Vagina (tissue), 2 donors: Measurements from ENCODE around the gene ANOS1.

Experiments
- POLR2A ChIP-seq, 2 donors: fragments of 450-650 bp; IDR thresholded peaks; one replicate each; pipeline ENCODE4 v1.6.1; 2017; ENCODE audit warnings: antibody characterized with exemption in 2 of 2, mild to moderate bottlenecking in 2 of 2, moderate library complexity in 2 of 2
- POLR2AphosphoS5 ChIP-seq, 2 donors: sonication (generic); formaldehyde crosslinking; IDR thresholded peaks; one replicate each; pipeline ENCODE4 v1.9.0; 2017; ENCODE audit warnings: antibody characterized with exemption in 2 of 2, mild to moderate bottlenecking in 2 of 2, low read depth in 1 of 2; ENCODE audit not compliant: insufficient read depth in 1 of 2
- TF ChIP-seq, protein P1 (sequence below), 3 experiments: fragments of 450-650 bp in 2 of 3; fragments of 200-600 bp in 1 of 3; sonication (generic) in 1 of 3; IDR thresholded peaks; one replicate each; pipeline ENCODE4 v1.5.1; 2017 to 2019; ENCODE audit warnings: antibody characterized with exemption in 3 of 3, mild to moderate bottlenecking in 2 of 3, moderate library complexity in 2 of 3

DNA sequence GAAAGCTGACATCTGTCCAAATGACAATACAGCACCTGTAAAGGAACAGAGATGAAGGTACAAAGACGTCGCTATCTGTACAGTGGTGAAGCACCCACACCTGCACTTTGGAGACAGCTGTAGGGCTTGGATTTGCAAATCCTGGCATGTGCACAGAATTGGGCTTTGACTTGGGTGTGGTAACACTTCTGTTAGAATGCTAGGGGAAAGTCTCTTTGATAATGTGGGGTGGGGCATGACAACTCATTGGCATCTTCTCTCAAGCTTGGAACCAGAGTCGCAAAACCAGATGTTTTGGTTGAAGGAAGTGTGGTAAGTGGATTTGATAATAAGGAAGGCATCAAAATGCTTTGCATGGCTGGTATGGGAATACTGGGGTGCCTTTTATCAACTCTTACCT lies 211.8 kb downstream of the ANOS1 start:
- TF ChIP-seq, protein P1, sequence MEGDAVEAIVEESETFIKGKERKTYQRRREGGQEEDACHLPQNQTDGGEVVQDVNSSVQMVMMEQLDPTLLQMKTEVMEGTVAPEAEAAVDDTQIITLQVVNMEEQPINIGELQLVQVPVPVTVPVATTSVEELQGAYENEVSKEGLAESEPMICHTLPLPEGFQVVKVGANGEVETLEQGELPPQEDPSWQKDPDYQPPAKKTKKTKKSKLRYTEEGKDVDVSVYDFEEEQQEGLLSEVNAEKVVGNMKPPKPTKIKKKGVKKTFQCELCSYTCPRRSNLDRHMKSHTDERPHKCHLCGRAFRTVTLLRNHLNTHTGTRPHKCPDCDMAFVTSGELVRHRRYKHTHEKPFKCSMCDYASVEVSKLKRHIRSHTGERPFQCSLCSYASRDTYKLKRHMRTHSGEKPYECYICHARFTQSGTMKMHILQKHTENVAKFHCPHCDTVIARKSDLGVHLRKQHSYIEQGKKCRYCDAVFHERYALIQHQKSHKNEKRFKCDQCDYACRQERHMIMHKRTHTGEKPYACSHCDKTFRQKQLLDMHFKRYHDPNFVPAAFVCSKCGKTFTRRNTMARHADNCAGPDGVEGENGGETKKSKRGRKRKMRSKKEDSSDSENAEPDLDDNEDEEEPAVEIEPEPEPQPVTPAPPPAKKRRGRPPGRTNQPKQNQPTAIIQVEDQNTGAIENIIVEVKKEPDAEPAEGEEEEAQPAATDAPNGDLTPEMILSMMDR (IDR thresholded peaks at IDR 0.05) = no peak
- TF ChIP-seq POLR2AphosphoS5 (IDR thresholded peaks at IDR 0.05; ENCODE audit: insufficient read depth in 1 of 2, low read depth in 1 of 2) (no peak), POLR2A (IDR thresholded peaks at IDR 0.05) (no peak)
